NT2/D1 (cell line): ENCODE measurements around the gene CCL20.

Experiments
- SUZ12 ChIP-seq: IDR thresholded peaks from 2 replicates; pipeline ENCODE4 v1.6.1; 2011; ENCODE audit not compliant: insufficient read length, insufficient read depth; ENCODE audit errors: extremely low read depth
- YY1 ChIP-seq: IDR thresholded peaks from 2 replicates; pipeline ENCODE4 v1.6.1; 2011; ENCODE audit not compliant: insufficient read length, insufficient read depth
- ZNF274 ChIP-seq: IDR thresholded peaks from 2 replicates; pipeline ENCODE4 v1.6.1; 2011; ENCODE audit warnings: mild to moderate bottlenecking, low read depth, low read length

GRCh38 chr2:227853204-227853629, 39.6 kb downstream of the CCL20 start:
- TF ChIP-seq ZNF274 = no peak
- TF ChIP-seq YY1 = no peak
- no peak for TF ChIP-seq SUZ12
